ENCODE data around the gene ABCD3. TPM values are rescaled to one million over a fixed set of nuclear protein-coding genes. Genes with fewer than 3 reads are reported as not detected.
A peak's percentile ranks its signal among the peaks of the same experiment; 100 is the strongest.

ABCD3 gene
- total and polyA plus RNA-seq, 2 of the 13 experiments (the other 11 are each of a cell fraction or from before 2014, with no cell fraction given) = 27.5 to 166 TPM

GRCh38 chr1:94385308-94385929 is 32.8 kb upstream of the ABCD3 start (continued):
- TF ChIP-seq ZNF646 (CRISPR knock-in tag; IDR thresholded peaks at IDR 0.05) (no peak), ZNF775 (CRISPR knock-in tag; IDR thresholded peaks at IDR 0.05; ENCODE audit: borderline replicate concordance) (no peak), SNAI1 (CRISPR knock-in tag; IDR thresholded peaks at IDR 0.05; ENCODE audit: borderline replicate concordance) (no peak), TMF1 (CRISPR knock-in tag; IDR thresholded peaks at IDR 0.05; ENCODE audit: low read depth) (no peak), ZNF337 (CRISPR knock-in tag; IDR thresholded peaks at IDR 0.05; ENCODE audit: borderline replicate concordance, low read depth) (no peak), ZFP37 (CRISPR knock-in tag; IDR thresholded peaks at IDR 0.05; ENCODE audit: borderline replicate concordance) (no peak), REST (IDR thresholded peaks at IDR 0.05; ENCODE audit: borderline replicate concordance in 1 of 2, low read depth in 1 of 2, low read length in 2 of 2) (no peak), HNF4A (CRISPR knock-in tag; IDR thresholded peaks at IDR 0.05) (no peak), RCOR2 (CRISPR knock-in tag; IDR thresholded peaks at IDR 0.05) (0 out of 2 replicates have a peak, but pooled peaks have one; percentile 11), TAF15 (IDR thresholded peaks at IDR 0.05; ENCODE audit: low read depth, low read length, poor library complexity, severe bottlenecking) (no peak), MLX (CRISPR knock-in tag; IDR thresholded peaks at IDR 0.05) (no peak), ZC3H4 (CRISPR knock-in tag; IDR thresholded peaks at IDR 0.05; ENCODE audit: borderline replicate concordance) (no peak), MAFK (conservative IDR thresholded peaks at IDR 0.05 in 1 of 2, IDR thresholded peaks at IDR 0.05 in 1 of 2; ENCODE audit: low read length in 2 of 2) (no peak), RXRA (CRISPR knock-in tag; IDR thresholded peaks at IDR 0.05) (no peak), POLR2AphosphoS2 (IDR thresholded peaks at IDR 0.05; ENCODE audit: low read depth, low read length) (no peak), ETS1 (CRISPR knock-in tag; IDR thresholded peaks at IDR 0.05) (no peak), POLR2AphosphoS5 (IDR thresholded peaks at IDR 0.05; ENCODE audit: low read depth, low read length) (no peak)

Data from HepG2 (cell line).